Measurements from ENCODE around the gene CCDC78.

The CCDC78 gene

GRCh38 chr16:736936-737481 lies 10.8 kb upstream of the CCDC78 start:
- no peak for DNase-seq

- no peak for DNase-seq
Measured at GRCh38 chr16:735982-736453, 9.8 kb upstream of the CCDC78 start.

- DNase-seq = no peak
Measured at GRCh38 chr16:734981-735881, 9.0 kb upstream of the CCDC78 start.

GRCh38 chr16:734208-734980 lies 8.2 kb upstream of the CCDC78 start:
- DNase-seq = no peak

GRCh38 chr16:733382-734207 lies 7.4 kb upstream of the CCDC78 start:
- no peak for DNase-seq

GRCh38 chr16:732936-733335 lies 6.7 kb upstream of the CCDC78 start:
- no peak for DNase-seq

GRCh38 chr16:732332-732731 lies 6.1 kb upstream of the CCDC78 start:
- DNase-seq = no peak

- no peak for DNase-seq
Measured at GRCh38 chr16:730666-731509, 4.6 kb upstream of the CCDC78 start.

GRCh38 chr16:729768-730665 lies 3.8 kb upstream of the CCDC78 start:
- DNase-seq = no peak

GRCh38 chr16:728890-729744 lies 2.9 kb upstream of the CCDC78 start:
- no peak for DNase-seq

- peak; percentile 63 for DNase-seq
Measured at GRCh38 chr16:728131-728889, 2.1 kb upstream of the CCDC78 start.

- peak; percentile 49 for DNase-seq
Measured at GRCh38 chr16:727291-727977, 1.2 kb upstream of the CCDC78 start.

- DNase-seq = no peak
Measured at GRCh38 chr16:726188-726437, 130 bp downstream of the CCDC78 start.

- no peak for DNase-seq
Measured at GRCh38 chr16:725463-726187, 618 bp downstream of the CCDC78 start.

- no peak for DNase-seq
Measured at GRCh38 chr16:725041-725376, 1.2 kb downstream of the CCDC78 start.

GRCh38 chr16:724188-725040 lies 1.8 kb downstream of the CCDC78 start:
- no peak for DNase-seq

GRCh38 chr16:723695-724094 lies 2.5 kb downstream of the CCDC78 start:
- no peak for DNase-seq

Data from activated CD4-positive, CD25-positive, alpha-beta regulatory T cell treated with anti-CD3 and anti-CD28 coated beads, Interleukin-2, amount 50 U/mL, for 72 hours (primary cell).